ENCODE data around the gene PHLPP1.

DNA sequence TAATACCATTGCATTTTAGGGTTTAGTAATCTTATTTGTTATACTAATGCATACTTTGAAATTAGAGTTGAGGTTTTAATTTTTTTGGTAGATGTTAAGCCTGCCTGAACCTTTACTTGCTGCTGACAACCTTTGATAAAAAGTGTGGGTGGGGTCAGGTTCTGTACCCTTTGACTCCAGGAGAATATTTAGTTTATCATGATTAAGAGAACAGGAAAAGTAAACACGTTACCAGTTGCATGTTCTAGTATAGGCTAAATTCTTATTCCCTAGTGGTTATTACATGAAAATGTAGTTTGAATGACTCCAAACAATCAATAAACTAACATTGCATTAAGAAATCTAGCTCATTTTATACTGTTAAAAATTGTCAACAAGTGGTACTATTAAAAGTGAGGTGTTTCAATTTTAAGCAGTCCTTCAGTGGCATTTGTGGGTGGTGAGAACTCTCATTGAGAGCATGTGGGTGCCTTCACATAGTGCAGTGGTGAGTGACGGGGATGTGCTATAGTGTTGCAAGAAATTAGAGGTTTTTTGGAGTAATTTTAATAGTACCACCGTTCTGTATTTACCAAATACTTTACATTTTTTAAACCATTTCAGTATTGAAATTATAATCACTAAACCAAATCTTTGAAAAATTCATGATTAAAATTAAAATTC, 29.9 kb downstream of the PHLPP1 start:
- TF ChIP-seq, protein P1, sequence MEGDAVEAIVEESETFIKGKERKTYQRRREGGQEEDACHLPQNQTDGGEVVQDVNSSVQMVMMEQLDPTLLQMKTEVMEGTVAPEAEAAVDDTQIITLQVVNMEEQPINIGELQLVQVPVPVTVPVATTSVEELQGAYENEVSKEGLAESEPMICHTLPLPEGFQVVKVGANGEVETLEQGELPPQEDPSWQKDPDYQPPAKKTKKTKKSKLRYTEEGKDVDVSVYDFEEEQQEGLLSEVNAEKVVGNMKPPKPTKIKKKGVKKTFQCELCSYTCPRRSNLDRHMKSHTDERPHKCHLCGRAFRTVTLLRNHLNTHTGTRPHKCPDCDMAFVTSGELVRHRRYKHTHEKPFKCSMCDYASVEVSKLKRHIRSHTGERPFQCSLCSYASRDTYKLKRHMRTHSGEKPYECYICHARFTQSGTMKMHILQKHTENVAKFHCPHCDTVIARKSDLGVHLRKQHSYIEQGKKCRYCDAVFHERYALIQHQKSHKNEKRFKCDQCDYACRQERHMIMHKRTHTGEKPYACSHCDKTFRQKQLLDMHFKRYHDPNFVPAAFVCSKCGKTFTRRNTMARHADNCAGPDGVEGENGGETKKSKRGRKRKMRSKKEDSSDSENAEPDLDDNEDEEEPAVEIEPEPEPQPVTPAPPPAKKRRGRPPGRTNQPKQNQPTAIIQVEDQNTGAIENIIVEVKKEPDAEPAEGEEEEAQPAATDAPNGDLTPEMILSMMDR (IDR thresholded peaks at IDR 0.05), result peak in 1 of 7 experiments; percentile 6
- no peak for TF ChIP-seq POLR2A (IDR thresholded peaks at IDR 0.05)
